ENCODE data around the gene TIAL1. TPM values are rescaled to one million over a fixed set of nuclear protein-coding genes. Genes with fewer than 3 reads are reported as not detected.

Gene TIAL1
- total RNA-seq, 3 donors from 2014 or later = 177 TPM

DNA sequence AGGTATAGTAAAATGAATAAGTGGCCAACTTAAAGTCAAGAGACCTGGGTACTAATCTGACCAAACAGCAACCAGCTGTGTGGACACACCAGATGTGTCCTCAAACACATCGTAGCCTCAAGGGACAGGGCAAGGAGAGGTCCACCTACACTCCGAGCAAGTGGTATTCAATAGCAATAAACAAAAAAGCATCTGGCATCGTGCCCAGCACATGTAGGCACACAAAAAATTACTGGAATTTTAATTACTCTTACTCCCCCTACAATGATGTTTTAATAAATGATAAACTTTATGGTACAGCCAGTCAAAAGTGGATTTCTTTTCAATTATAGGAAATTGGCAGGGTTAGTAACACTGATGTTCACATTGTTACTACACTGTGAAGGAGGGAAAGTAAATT, 50.8 kb downstream of the TIAL1 start:
- peaks cover 9% of the 10 kb centered on the region for H3K4me1 Mint-ChIP-seq (ENCODE audit: low read depth)
- no peaks in the 10 kb centered on the region for H3K9me3 Mint-ChIP-seq
- H3K36me3 Mint-ChIP-seq (ENCODE audit: insufficient read depth) = no peaks in the 10 kb centered on the region
- H3K4me3 Mint-ChIP-seq = no peak overlapping the region
- DNase-seq (no peak), ATAC-seq (no peak)
- H3K27me3 Mint-ChIP-seq (ENCODE audit: low read depth) = peaks cover 4% of the 10 kb centered on the region

DNA sequence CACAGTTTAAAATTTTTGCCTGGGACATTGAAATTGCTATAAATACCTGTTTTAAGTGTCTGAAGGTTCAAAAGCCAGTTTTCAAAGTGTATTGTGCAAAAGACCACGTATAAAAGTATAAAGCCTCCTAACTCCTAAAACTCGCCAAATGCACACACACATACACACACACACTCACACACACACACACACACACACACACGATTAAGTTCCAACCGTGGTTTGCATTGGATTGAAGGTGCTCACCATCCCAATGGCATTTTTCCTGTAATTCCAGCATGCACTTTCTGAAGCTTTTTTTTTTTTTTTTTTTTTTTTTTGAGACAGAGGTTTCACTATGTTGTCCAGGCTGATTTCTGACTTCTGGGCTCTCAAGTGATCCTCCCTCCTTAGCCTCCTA, 51.5 kb downstream of the TIAL1 start:
- Mint-ChIP-seq H3K9me3 (no peaks in the 10 kb centered on the region), H3K27me3 (ENCODE audit: low read depth) (peaks cover 4% of the 10 kb centered on the region), H3K4me1 (ENCODE audit: low read depth) (peaks cover 16% of the 10 kb centered on the region), H3K36me3 (ENCODE audit: insufficient read depth) (no peaks in the 10 kb centered on the region), H3K4me3 (no peak overlapping the region)
- DNase-seq (no peak), ATAC-seq (no peak)

DNA sequence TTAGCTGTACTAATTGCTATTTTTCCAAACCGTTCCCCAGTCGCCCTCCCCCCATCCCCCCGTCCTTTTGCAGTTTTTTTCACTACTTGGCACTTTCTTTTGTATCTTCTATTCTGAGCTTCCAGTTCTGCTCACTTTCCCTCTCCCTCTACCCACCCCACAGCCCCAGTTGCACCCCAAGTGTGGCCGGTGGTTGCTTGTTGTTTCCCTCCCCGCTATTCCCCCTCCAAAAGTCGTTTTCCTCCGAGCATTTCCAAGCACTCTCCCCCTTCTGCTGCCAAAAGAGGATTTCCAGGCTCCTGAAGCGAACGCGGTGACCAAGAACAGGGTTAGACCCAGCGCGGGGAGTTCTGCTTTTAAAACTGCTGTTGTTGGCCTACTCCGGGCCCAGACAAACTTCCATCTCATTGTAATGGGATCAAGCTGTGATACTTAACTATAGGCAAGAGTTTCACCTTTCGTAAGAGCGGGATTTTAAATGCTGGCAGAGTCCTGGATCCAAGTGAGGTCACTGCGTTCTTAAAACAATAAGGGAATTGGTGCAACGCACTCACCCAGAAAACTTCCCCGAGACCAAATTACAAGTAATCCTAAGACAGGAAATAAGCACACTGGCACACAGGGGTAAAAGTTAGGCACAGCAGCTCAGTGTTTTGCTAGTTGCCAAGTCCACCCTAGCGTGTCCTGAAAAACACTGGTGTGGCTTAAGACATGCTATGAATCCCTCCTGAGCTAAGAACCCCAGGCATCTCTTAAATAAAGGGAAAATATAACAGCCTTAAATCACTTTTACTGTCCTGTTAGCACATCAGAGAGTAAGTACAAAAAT, 52.7 kb downstream of the TIAL1 start:
- Mint-ChIP-seq H3K27me3 (ENCODE audit: low read depth) (peaks cover 4% of the 10 kb centered on the region), H3K9me3 (no peaks in the 10 kb centered on the region), H3K4me3 (peak overlapping the region; percentile 85), H3K36me3 (ENCODE audit: insufficient read depth) (no peaks in the 10 kb centered on the region), H3K4me1 (ENCODE audit: low read depth) (peaks cover 28% of the 10 kb centered on the region)
- DNase-seq (no peak), ATAC-seq (no peak)

DNA sequence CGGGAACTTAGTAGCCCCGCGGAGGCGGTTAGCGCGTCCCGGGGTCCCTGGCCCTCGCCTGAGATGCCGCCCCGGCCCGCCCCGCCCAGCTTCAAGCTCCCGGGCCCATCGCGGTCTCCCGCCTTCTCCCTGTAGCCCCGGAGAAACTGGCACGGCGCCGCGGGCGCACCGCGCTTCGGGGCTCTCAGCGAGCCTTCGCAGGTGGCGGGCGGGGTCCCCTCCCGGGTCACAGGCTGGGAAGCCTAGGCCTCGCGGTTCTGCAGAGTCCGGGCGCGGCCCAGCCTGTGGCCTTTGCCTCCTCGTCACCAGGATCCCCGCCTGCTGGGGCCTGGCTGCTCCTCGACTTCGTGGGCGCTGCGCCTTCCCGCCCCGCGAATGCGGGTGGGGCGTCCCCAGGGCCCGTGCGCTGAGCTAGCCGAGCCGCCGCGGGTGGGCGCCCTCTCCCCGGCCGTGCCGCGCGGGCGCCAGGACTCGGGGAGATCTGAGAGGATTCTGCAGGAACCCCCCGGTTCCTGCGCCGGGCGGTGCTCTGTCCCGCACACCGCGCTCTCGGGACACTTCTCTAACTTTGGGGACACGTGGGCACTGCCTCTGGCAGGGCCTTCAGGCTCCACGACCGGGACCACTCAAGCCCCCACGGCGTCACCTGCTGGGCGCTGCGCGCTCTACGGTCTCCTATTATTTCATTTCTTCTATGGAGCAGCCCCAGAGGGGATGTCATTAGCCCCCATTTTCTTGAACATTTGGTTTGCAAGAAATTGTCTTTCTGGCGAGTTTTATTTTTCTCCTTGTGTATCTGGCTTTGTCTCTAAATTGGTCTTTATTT, 53.6 kb downstream of the TIAL1 start:
- peaks cover 36% of the 10 kb centered on the region for H3K4me1 Mint-ChIP-seq (ENCODE audit: low read depth)

DNA sequence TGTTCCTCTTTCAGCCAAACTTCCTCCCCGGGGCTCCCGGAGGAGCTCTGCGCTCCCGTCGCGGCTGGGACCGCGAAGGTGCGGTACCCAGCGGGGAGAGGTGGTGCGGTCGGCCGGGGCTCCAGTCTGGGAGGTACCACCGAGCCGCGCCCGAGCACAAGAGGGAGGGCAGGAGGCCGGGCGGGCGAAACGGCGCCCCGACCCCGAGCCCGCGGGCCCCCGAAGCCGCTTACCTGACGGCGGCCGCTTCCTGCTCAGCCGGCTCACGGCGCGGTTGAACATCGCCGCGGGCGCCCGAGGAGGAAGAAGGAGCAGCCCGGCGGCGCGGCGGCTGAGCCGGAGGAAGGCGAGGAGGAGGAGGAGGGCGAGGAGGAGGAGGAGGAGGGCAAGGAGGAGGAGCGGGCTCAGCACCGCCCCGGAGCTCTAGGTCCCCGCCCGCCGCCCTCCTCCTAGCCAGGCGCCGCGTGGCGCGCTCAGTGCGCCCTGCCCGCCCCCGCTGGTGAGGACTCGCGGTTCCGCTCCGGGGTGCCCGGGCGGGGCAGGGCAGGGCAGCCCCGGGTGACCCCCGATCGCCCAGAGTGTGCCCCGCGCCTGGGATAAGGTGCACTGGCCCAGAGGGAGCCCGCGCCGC, 54.3 kb downstream of the TIAL1 start, which contains the start of gene RGS10:
TSS of gene RGS10 (minus strand) at position 363 of the 631 bp plus-strand sequence. CDS start at position 282, 81 bp downstream.
- Mint-ChIP-seq H3K36me3 (ENCODE audit: insufficient read depth) (peaks cover 2% of the 10 kb centered on the region), H3K9me3 (no peaks in the 10 kb centered on the region), H3K27me3 (ENCODE audit: low read depth) (no peaks in the 10 kb centered on the region), H3K4me3 (peak within 1 kb of the TSS; percentile 85), H3K4me1 (ENCODE audit: low read depth) (peaks cover 43% of the 10 kb centered on the region)
- ATAC-seq (peak; percentile 80 to 84), DNase-seq (peak; percentile 90)

More for the DNA sequence above, 53.6 kb downstream of the TIAL1 start:
- H3K27me3 Mint-ChIP-seq (ENCODE audit: low read depth) = no peaks in the 10 kb centered on the region
- ATAC-seq (peak; percentile 42 to 46), DNase-seq (peak; percentile 63)
- peaks cover 2% of the 10 kb centered on the region for H3K36me3 Mint-ChIP-seq (ENCODE audit: insufficient read depth)
- H3K4me3 Mint-ChIP-seq = peak overlapping the region; percentile 85
- no peaks in the 10 kb centered on the region for H3K9me3 Mint-ChIP-seq

DNA sequence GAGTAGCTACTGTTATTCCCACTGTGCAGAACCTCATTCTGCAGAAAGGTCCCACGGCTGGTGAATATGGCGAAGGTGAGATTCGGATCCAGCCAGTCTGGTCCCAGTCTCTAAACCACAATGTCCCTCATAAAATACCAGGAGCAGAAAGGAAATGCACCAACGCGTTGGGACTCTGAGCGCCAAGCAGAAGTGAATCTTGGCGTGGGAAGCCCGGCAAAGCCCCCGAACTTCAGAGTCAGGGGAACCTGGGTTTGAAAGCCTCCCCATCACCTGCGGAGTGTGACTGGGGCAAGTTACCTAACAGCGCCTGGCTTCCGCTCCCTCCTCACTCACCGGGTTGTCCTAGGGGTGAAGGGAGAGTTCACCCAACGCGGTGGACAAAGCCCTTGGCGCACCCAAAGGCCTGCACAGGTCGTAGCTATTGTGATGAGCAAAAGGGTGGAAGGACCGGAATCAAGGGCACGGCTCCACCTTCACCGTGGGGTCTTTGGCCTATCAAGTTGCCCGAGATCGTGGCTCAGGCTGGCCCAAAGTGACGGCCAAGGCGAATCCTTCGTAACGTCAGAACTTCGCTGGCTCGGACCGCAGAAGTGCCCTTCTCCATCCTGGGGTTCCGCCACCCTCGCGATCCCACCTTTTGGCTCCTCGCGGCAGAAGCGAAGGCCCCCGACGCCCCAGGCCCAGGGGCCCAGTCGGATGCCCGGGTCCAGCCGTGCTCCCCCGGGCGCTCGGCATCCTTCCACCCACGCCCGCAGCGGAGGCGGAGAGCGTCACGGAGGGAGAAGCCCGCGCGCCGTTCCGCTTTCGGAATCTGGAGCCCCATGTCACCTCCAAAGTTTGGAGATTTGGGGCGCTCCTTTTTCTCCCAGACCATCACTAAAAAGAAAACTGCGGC, 55.1 kb downstream of the TIAL1 start:
- DNase-seq (peak; percentile 75), ATAC-seq (peak; percentile 7 to 11)
- Mint-ChIP-seq H3K36me3 (ENCODE audit: insufficient read depth) (peaks cover 4% of the 10 kb centered on the region), H3K4me3 (peak overlapping the region; percentile 81), H3K27me3 (ENCODE audit: low read depth) (no peaks in the 10 kb centered on the region), H3K4me1 (ENCODE audit: low read depth) (peaks cover 49% of the 10 kb centered on the region), H3K9me3 (no peaks in the 10 kb centered on the region)

DNA sequence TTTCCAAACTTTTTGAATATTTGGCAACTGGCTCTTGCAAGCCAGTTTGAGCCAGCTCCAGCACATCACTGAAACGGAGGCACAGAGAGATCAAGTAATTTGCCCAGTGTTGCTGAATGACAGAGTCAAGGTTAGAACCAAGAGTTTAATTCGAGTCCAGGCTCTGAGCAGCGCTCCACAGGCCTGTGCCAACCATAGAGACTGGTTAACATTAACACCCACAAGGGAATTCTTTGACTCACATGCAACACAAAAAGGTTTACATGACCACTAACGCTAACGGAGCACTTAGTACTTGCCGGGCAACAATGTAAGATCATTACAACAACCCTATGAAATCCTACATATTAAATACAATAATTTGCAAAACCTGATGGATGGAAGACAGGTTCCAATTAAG, 55.7 kb downstream of the TIAL1 start:
- Mint-ChIP-seq H3K4me3 (peak overlapping the region; percentile 81), H3K4me1 (ENCODE audit: low read depth) (peaks cover 56% of the 10 kb centered on the region), H3K27me3 (ENCODE audit: low read depth) (no peaks in the 10 kb centered on the region), H3K9me3 (no peaks in the 10 kb centered on the region), H3K36me3 (ENCODE audit: insufficient read depth) (peaks cover 4% of the 10 kb centered on the region)
- DNase-seq (no peak), ATAC-seq (peak; percentile 3 to 8)

DNA sequence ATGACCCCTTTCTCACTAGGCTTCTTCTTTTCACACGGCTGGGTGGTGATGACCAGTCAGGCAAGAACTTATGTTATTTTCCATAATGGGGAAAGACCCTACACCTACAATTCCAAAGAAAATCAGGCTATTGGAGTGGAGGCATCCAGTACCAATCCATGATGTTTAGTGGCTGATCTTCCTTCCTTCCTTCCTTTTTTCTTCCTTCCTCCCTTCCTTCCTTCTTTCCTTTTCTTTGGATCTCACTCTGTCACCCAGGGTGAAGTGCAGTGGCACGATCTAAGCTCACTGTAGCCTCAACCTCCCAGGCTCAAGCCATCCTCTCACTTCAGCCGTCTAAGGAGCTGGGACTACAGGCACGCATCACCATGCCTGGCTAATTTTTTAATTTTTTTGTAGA, 56.7 kb downstream of the TIAL1 start:
- H3K9me3 Mint-ChIP-seq = no peaks in the 10 kb centered on the region
- peaks cover 66% of the 10 kb centered on the region for H3K4me1 Mint-ChIP-seq (ENCODE audit: low read depth)
- peaks cover 7% of the 10 kb centered on the region for H3K36me3 Mint-ChIP-seq (ENCODE audit: insufficient read depth)
- H3K27me3 Mint-ChIP-seq (ENCODE audit: low read depth) = no peaks in the 10 kb centered on the region
- ATAC-seq (no peak), DNase-seq (no peak)
- H3K4me3 Mint-ChIP-seq = peak overlapping the region; percentile 81

DNA sequence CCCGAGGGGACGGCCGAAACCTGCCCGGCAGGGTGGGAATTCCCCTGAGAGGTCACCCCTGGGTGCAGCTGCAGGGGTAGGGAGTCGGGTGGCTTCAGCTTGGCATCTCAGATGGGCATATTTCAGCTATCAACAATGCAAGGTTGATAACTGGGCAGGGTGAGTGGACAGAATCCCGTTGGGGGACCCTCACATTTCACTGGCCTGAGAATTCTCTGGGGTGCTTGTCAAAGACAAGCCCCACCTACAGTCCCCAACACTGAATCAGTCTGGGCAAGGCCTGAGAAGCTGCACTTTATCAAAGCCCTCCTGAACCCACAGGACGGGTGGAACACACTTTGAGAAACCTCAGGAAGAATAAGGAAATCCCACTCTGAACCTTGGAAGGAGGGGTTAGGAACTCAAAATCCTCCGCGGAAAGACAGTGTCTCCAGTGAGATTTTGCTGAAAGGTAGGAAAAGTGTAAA, 57.4 kb downstream of the TIAL1 start:
- H3K4me1 Mint-ChIP-seq (ENCODE audit: low read depth) = peaks cover 69% of the 10 kb centered on the region
- DNase-seq (no peak), ATAC-seq (no peak)
- no peaks in the 10 kb centered on the region for H3K9me3 Mint-ChIP-seq
- H3K4me3 Mint-ChIP-seq = peak overlapping the region; percentile 81
- no peaks in the 10 kb centered on the region for H3K27me3 Mint-ChIP-seq (ENCODE audit: low read depth)
- peaks cover 7% of the 10 kb centered on the region for H3K36me3 Mint-ChIP-seq (ENCODE audit: insufficient read depth)

DNA sequence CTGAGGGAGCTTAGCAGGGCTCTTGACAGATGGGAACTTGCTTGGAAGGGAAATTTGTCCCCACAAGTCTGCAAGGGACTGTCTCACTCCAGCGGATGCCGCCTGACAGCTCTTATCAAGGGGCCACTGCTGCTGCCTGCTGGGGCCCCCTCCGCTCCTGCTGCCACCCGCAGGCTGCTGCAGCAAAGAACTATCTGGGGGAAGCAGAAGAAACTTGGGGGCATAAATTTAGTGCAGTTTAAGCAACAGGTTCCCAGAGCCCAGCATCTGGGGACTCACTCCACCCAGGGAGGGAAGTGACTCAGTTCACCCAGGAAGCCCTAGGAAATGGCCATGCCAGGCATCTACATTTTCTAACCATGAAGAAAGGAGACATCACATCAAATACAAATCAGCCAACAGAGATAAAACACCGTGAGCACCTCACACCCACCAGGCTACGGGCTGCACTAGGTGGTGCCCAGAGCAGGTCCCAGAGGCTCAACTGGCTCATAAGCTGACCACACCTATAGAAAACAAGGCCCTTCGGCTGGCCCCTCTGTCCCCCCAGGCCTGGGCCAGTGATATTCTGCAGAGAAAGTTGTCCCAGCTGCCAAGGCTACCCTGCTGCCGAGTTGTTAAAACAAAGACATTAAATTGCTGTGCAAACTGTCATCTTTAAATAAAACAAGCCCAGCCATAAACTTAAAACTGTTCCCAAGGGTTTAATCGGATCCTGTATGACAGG, 58.0 kb downstream of the TIAL1 start:
- H3K36me3 Mint-ChIP-seq (ENCODE audit: insufficient read depth) = peaks cover 7% of the 10 kb centered on the region
- H3K27me3 Mint-ChIP-seq (ENCODE audit: low read depth) = no peaks in the 10 kb centered on the region
- DNase-seq = peak; percentile 31
- peak overlapping the region; percentile 81 for H3K4me3 Mint-ChIP-seq
- peaks cover 68% of the 10 kb centered on the region for H3K4me1 Mint-ChIP-seq (ENCODE audit: low read depth)
- peak in 1 of 2 donors; percentile 1 for ATAC-seq
- H3K9me3 Mint-ChIP-seq = no peaks in the 10 kb centered on the region

DNA sequence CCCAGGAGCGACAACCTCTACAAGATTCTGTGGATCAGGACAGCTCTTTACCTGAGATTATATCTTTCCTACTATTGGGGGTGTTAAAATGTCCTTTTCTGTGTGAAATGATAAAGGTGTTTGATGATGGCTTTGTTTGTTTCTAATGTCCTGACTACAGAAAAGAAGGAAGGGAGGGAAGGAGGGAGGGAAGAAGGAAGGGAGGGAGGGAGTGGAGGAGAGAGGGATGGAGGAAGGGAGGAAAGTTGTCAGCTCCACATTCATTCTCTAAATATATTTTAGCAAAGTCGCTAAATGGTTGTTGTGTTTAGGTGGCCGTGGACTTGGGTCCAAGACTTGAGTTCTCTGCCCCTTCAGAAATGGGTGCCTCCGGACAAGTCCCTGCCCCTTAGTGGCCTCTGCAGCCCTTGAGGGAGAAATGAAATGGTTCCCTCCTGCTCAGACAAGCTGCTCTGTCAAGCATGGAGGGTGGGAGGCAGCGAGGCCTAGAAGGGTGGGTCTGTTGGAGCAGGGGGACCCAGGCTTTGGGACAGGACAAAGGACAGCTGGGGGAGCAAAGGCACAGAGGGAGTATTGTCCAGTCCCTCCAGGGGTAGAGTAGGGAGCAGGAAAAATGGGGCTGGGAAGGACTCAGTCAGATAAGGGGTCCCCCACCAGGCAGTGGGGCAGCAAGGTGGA, 58.7 kb downstream of the TIAL1 start:
- no peaks in the 10 kb centered on the region for H3K9me3 Mint-ChIP-seq
- H3K27me3 Mint-ChIP-seq (ENCODE audit: low read depth) = no peaks in the 10 kb centered on the region
- DNase-seq (no peak), ATAC-seq (no peak)
- H3K4me3 Mint-ChIP-seq = peak overlapping the region; percentile 81
- peaks cover 71% of the 10 kb centered on the region for H3K4me1 Mint-ChIP-seq (ENCODE audit: low read depth)
- peaks cover 7% of the 10 kb centered on the region for H3K36me3 Mint-ChIP-seq (ENCODE audit: insufficient read depth)

DNA sequence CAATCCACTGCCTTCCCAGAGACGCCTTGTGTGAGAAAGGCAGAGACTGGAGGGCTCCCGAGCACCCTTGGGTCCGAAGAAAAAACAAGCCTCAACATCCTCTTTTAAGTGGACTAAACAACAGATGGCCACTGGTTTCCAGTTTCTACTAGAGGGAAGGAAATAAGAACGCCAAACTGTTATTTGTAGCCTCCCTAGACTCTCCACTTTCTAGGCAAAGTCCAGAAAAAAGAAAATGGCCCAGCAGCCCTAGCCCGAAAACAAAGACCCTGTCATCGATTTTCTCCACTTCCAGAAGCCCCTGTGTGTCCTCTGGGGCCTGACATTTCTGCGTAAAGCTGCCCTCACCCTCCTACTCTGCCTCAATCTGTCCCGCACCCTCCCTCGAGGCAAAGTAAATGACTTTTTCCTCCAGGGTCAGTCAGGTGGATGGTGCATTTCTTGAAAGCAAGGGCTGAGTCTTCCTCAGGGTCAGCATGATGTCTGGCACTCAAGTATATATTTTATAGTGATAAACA, 60.2 kb downstream of the TIAL1 start:
- Mint-ChIP-seq H3K4me1 (ENCODE audit: low read depth) (peaks cover 82% of the 10 kb centered on the region), H3K27me3 (ENCODE audit: low read depth) (no peaks in the 10 kb centered on the region), H3K9me3 (no peaks in the 10 kb centered on the region), H3K4me3 (peak overlapping the region; percentile 81), H3K36me3 (ENCODE audit: insufficient read depth) (peaks cover 9% of the 10 kb centered on the region)
- ATAC-seq (no peak), DNase-seq (no peak)

Data from activated T-cell treated with anti-CD3 and anti-CD28 coated beads, Interleukin-2, amount 50 U/mL, for 4 hours (primary cell).